Keratinocyte (primary cell): Measurements from ENCODE around the gene MEF2A. TPM values are rescaled to one million over a fixed set of nuclear protein-coding genes. Genes with fewer than 3 reads are reported as not detected.

Experiments used
- DNase-seq: peaks from one replicate; pipeline ENCODE4 v3.0.0-alpha.2; 2011; ENCODE audit warnings: low read depth, missing footprints, low spot score
- FAIRE-seq: peaks from 2 replicates; lab custom pipeline; 2011; peaks lifted over from hg19 to GRCh38; lab: Jason Lieb, UNC
- H2AFZ ChIP-seq: 2 replicates; pipeline ENCODE4 v1.6.0; 2012; ENCODE audit warnings: low read length, control low read depth, inconsistent platforms; ENCODE audit not compliant: control insufficient read depth
- H3K27ac ChIP-seq: 2 replicates; pipeline ENCODE4 v1.5.1; 2011; ENCODE audit warnings: low read length; ENCODE audit not compliant: control insufficient read depth, insufficient read depth
- H3K27me3 ChIP-seq: 3 replicates; pipeline ENCODE4 v1.6.0; 2011; ENCODE audit warnings: low read length; ENCODE audit not compliant: control insufficient read depth, insufficient read depth; ENCODE audit errors: extremely low read depth
- H3K36me3 ChIP-seq, 2 experiments: 2 replicates in 1 of 2; 3 replicates in 1 of 2; pipeline ENCODE4 v1.5.1; 2011; ENCODE audit warnings: low read length in 2 of 2, mild to moderate bottlenecking in 1 of 2; ENCODE audit not compliant: control insufficient read depth in 2 of 2, insufficient read depth in 2 of 2; ENCODE audit errors: extremely low read depth in 1 of 2
- H3K4me1 ChIP-seq: 3 replicates; pipeline ENCODE4 v1.5.1; 2011; ENCODE audit warnings: low read length; ENCODE audit not compliant: control insufficient read depth, insufficient read depth; ENCODE audit errors: extremely low read depth
- H3K4me2 ChIP-seq: 3 replicates; pipeline ENCODE4 v1.6.0; 2011; ENCODE audit warnings: low read depth, low read length; ENCODE audit not compliant: control insufficient read depth, insufficient read depth; ENCODE audit errors: extremely low read depth
- H3K4me3 ChIP-seq, 3 experiments: fragments of 200-600 bp in 1 of 3; sonication (generic) in 1 of 3; 2 replicates in 2 of 3; 3 replicates in 1 of 3; pipeline ENCODE4 v1.5.1; 2011 to 2016; ENCODE audit warnings: low read length in 3 of 3, mild to moderate bottlenecking in 3 of 3, control low read depth in 2 of 3, inconsistent platforms in 1 of 3, low read depth in 1 of 3, mixed read lengths in 1 of 3, mixed run types in 1 of 3, moderate library complexity in 1 of 3; ENCODE audit not compliant: control insufficient read depth in 2 of 3, insufficient read depth in 2 of 3; ENCODE audit errors: extremely low read depth in 1 of 3
- H3K79me2 ChIP-seq: 2 replicates; pipeline ENCODE4 v1.6.0; 2012; ENCODE audit warnings: low read length; ENCODE audit not compliant: control insufficient read depth, insufficient read depth
- H3K9ac ChIP-seq: 3 replicates; pipeline ENCODE4 v1.6.0; 2011; ENCODE audit warnings: low read length; ENCODE audit not compliant: control insufficient read depth, insufficient read depth; ENCODE audit errors: extremely low read depth
- H3K9me1 ChIP-seq: 3 replicates; pipeline ENCODE4 v1.6.0; 2011; ENCODE audit warnings: low read length; ENCODE audit not compliant: control insufficient read depth, insufficient read depth; ENCODE audit errors: extremely low read depth
- H3K9me3 ChIP-seq: 2 replicates; pipeline ENCODE4 v1.5.1; 2012; ENCODE audit warnings: low read depth, low read length; ENCODE audit not compliant: control insufficient read depth
- H4K20me1 ChIP-seq: 3 replicates; pipeline ENCODE4 v1.6.0; 2011; ENCODE audit warnings: low read length; ENCODE audit not compliant: control insufficient read depth, insufficient read depth; ENCODE audit errors: extremely low read depth
- CTCF ChIP-seq, 3 experiments: IDR thresholded peaks in 1 of 3; conservative IDR thresholded peaks in 1 of 3; optimal IDR thresholded peaks in 1 of 3; 2 replicates in 2 of 3; 3 replicates in 1 of 3; pipeline versions ENCODE3 to v1.5.1; 2011; ENCODE audit warnings: low read length in 3 of 3, mild to moderate bottlenecking in 3 of 3, moderate library complexity in 2 of 3, control low read depth in 1 of 3, inconsistent platforms in 1 of 3; ENCODE audit not compliant: insufficient read depth in 2 of 3; ENCODE audit errors: extremely low read depth in 1 of 3
- EZH2 ChIP-seq: IDR thresholded peaks from one replicate; pipeline ENCODE4 v1.6.1; 2012; ENCODE audit warnings: inconsistent platforms, mild to moderate bottlenecking, low read length, moderate library complexity
- dilution Hi-C: fragments of 300-500 bp; cut with MboI; formaldehyde crosslinking; loops from one replicate; pipeline ENCODE4 v1.7.0; 2020; ENCODE audit warnings: low sequenced_read_pairs; ENCODE audit not compliant: extremely low pct_ligation_motif_present
- polyA plus RNA-seq, 5 experiments: library from polyadenylated mRNA; depleted of rRNA in 3 of 5; stranded (reverse) in 3 of 5; stranded (forward) in 1 of 5; unstranded in 1 of 5; fragments of >200 nt; gene quantifications; 1 replicate in 1 of 5; 2 replicates in 3 of 5; 3 replicates in 1 of 5; pipeline versions ENCODE4 v1.2.1 to v1.2.3, GENCODE V29; 2011 to 2012; ENCODE audit warnings: missing spikeins in 2 of 5, low read depth in 1 of 5, low replicate concordance in 1 of 5

The MEF2A gene
- polyA plus RNA-seq, 1 donor (not counting 4 experiments of a cell fraction or from before 2014, with no cell fraction given): 27.4 TPM

GRCh38 chr15:99590913-99591646 lies 25.3 kb downstream of the MEF2A start:
- FAIRE-seq: no peak
- Histone ChIP-seq H3K9me1 (no peaks in the 10 kb centered on the region), H3K4me2 (no peak overlapping the region), H3K4me1 (no peaks in the 10 kb centered on the region), H3K79me2 (peaks cover 62% of the 10 kb centered on the region), H3K9ac (no peak overlapping the region), H3K4me3 (no peak overlapping the region), H3K9me3 (no peaks in the 10 kb centered on the region), H3K36me3 (no peaks in the 10 kb centered on the region), H3K27me3 (no peaks in the 10 kb centered on the region), H2AFZ (no peak overlapping the region), H3K27ac (no peak overlapping the region), H4K20me1 (no peaks in the 10 kb centered on the region)
- no peak for DNase-seq
- dilution Hi-C loops: no loop called here
- TF ChIP-seq EZH2 (no peak), CTCF (optimal IDR thresholded peaks at IDR 0.05 in 1 of 3, IDR thresholded peaks at IDR 0.05 in 1 of 3, conservative IDR thresholded peaks at IDR 0.05 in 1 of 3; ENCODE audit: extremely low read depth in 1 of 3, insufficient read depth in 2 of 3, low read length in 3 of 3) (no peak)

DNA sequence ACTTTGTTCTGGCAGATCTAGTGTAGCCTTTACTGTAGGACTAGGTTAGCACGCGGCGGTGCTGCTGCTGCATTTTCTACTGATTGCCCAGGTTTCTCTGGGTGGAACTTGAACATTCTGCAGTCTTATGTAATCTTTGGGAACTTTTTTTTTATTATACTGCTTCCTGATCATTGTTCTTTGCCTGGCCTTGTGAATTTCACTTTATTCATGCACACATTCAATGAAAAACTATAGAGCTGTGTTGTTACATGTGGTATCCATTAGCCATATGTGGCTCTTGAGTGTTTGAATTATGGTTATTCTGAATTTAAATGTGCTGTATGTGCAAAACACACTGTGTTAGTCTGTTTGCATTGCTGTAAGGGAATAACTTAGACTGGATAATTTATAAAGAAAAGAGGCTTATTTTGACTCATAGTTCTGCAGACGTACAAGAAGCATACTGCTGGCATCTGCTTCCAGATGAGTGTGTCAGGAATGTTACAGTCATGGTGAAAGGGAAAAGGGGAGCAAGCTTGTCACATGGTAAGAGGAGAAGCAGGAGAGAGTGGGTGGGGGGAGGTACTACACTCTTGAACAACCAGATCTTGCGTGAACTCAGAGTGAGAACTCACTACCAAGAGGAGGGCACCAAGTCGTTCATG lies 26.5 kb downstream of the MEF2A start:
- Histone ChIP-seq H4K20me1 (no peaks in the 10 kb centered on the region), H3K9ac (no peak overlapping the region), H3K79me2 (peaks cover 61% of the 10 kb centered on the region), H3K4me3 (no peak overlapping the region), H3K4me2 (no peak overlapping the region), H3K9me1 (no peaks in the 10 kb centered on the region), H3K27me3 (no peaks in the 10 kb centered on the region), H3K27ac (no peak overlapping the region), H3K9me3 (no peaks in the 10 kb centered on the region), H3K4me1 (no peaks in the 10 kb centered on the region), H3K36me3 (no peaks in the 10 kb centered on the region), H2AFZ (no peak overlapping the region)
- DNase-seq (no peak), FAIRE-seq (peak; percentile 20)
- TF ChIP-seq CTCF (optimal IDR thresholded peaks at IDR 0.05 in 1 of 3, IDR thresholded peaks at IDR 0.05 in 1 of 3, conservative IDR thresholded peaks at IDR 0.05 in 1 of 3; ENCODE audit: extremely low read depth in 1 of 3, insufficient read depth in 2 of 3, low read length in 3 of 3): no peak
- no peak for TF ChIP-seq EZH2
- dilution Hi-C loops: no loop called here
